ENCODE results near the gene PRAMEF27.
"Not testable (repeated sequence)": the region's sequence is repeated elsewhere in the genome, so short reads cannot be mapped to it uniquely, and the experiment has no call there.

PRAMEF27 gene

DNA sequence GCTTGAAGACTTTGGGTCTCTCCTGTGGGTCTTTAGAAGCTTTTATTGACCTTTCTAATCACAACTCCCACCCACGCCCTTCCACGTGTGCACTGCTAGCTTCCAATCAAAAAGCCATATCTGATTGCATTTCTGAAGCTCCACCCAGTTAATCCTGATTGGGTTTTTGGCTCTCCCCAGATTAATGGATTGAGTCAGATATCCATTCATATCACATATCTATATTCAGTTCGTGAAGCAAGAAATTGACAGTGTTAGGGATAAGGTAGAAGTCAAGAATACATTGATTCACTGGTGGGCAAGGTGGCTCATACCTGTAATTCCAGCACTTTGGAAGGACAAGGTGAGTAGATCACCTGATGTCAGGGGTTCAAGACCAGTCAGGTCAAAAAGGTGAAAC is at the start of gene PRAMEF27:
Gene PRAMEF27, minus strand, starts transcription at position 101 of the 400 bp plus-strand sequence. CDS start 2,916 bp downstream, outside the sequence.
- not testable (repeated sequence) for DNase-seq (ENCODE audit: low spot score); FAIRE-seq

DNA sequence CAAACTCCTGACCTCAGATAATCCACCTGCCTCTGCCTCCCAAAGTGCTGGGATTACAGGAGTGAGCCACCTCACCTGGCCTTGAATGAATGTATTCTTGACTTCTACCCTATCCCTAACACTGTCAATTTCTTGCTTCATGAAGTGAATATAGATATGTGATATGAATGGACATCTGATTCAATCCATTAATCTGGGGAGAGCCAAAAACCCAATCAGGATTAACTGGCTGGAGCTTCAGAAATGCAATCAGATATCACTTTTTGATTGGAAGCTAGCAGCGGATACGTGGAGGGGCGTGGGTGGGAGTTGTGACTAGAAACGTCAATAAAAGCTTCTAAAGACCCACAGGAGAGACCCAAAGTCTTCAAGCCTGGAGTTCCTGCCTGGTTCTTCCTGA is 14.1 kb upstream of the PRAMEF27 start, which contains the start of gene PRAMEF25:
Gene PRAMEF25, plus strand, starts transcription at position 301 of the 400 bp plus-strand sequence. CDS start 2,920 bp downstream, outside the sequence.
- not testable (repeated sequence) for FAIRE-seq; DNase-seq (ENCODE audit: low spot score)

DNA sequence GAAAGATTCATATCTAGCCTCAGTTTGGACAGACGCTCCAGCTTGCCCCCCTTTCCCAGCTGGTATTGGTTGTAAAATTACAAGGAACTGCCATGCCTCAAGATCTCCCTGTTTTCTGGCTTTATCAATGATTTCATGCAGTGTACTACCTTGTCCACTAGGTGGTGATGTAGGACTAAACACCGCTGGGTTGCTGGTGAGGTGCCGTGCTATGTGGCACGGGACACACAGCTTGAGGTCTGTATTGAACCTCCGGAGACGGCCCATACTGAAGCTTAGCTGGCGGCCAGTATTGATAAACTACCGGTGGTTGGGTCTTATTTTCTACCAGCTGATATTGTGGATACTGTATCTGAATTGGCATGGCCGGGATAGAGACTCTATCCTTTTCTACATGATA is 36.5 kb downstream of the PRAMEF27 start:
- not testable (repeated sequence) for FAIRE-seq; DNase-seq (ENCODE audit: low spot score)

DNA sequence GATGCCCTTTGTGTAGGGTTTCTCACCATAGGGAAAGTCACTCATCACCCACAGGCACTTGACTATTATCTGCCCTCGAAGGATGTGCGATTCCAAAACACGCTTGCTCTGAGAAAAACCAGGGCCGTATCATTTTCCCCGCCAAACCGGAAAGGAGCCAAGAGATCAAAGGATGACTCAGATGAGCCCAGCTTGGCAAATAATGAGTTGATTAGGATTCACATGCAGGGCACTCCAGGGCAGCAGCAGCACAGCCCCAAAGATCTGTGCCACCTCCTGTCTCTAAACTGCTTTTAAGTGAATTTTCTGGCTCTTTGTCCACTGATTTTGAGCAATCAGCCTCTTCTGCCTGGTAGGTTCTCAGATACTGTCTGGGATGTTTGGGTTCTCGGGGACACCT is 44.4 kb downstream of the PRAMEF27 start:
- not testable (repeated sequence) for FAIRE-seq; DNase-seq (ENCODE audit: low spot score)

- not testable (repeated sequence) for DNase-seq (ENCODE audit: low spot score); FAIRE-seq
These were observed 47.0 kb downstream of the PRAMEF27 start for GRCh38 chr1:13009348-13009747.

- DNase-seq (ENCODE audit: low spot score); FAIRE-seq: not testable (repeated sequence)
These were observed 50.6 kb downstream of the PRAMEF27 start for GRCh38 chr1:13005732-13006131.
